ENCODE data around the gene TCP1.
A peak's percentile ranks its signal among the peaks of the same experiment; 100 is the strongest.
"Not testable (repeated sequence)": the region's sequence is repeated elsewhere in the genome, so short reads cannot be mapped to it uniquely, and the experiment has no call there.

Gene TCP1

GRCh38 chr6:159769470-159769869, 19.9 kb downstream of the TCP1 start:
- DNase-seq = no peak

- DNase-seq = no peak
Observed at GRCh38 chr6:159766906-159767305, 22.5 kb downstream of the TCP1 start.

GRCh38 chr6:159762681-159763293, 26.6 kb downstream of the TCP1 start:
- DNase-seq = no peak

- DNase-seq = peak; percentile 97
Observed at GRCh38 chr6:159761873-159762680, 27.3 kb downstream of the TCP1 start, which contains the start of gene ACAT2. Gene ACAT2, plus strand, starts transcription at chr6:159762045. Its CDS starts 43 bp downstream, at chr6:159762088.

GRCh38 chr6:159761129-159761872, 28.1 kb downstream of the TCP1 start:
- peak; percentile 35 for DNase-seq

GRCh38 chr6:159760602-159761057, 28.8 kb downstream of the TCP1 start:
- no peak for DNase-seq

GRCh38 chr6:159759645-159760044, 29.8 kb downstream of the TCP1 start:
- DNase-seq = no peak

GRCh38 chr6:159758031-159759001, 31.1 kb downstream of the TCP1 start:
- no peak for DNase-seq

- no peak for DNase-seq
Observed at GRCh38 chr6:159756508-159756907, 32.9 kb downstream of the TCP1 start.

GRCh38 chr6:159754959-159755914, 34.2 kb downstream of the TCP1 start:
- DNase-seq = no peak

GRCh38 chr6:159754401-159754800, 35.0 kb downstream of the TCP1 start:
- DNase-seq = no peak

GRCh38 chr6:159753081-159753872, 36.1 kb downstream of the TCP1 start:
- DNase-seq = no peak

- no peak for DNase-seq
Observed at GRCh38 chr6:159751448-159751847, 38.0 kb downstream of the TCP1 start.

GRCh38 chr6:159748127-159748526, 41.3 kb downstream of the TCP1 start:
- DNase-seq = not testable (repeated sequence)

- no peak for DNase-seq
Observed at GRCh38 chr6:159746759-159747158, 42.6 kb downstream of the TCP1 start.

GRCh38 chr6:159745081-159745480, 44.3 kb downstream of the TCP1 start:
- DNase-seq = no peak

GRCh38 chr6:159742165-159742564, 47.2 kb downstream of the TCP1 start:
- no peak for DNase-seq

- DNase-seq = no peak
Observed at GRCh38 chr6:159739341-159739740, 50.1 kb downstream of the TCP1 start.

GRCh38 chr6:159736908-159737307, 52.5 kb downstream of the TCP1 start:
- DNase-seq = no peak

GRCh38 chr6:159733395-159733794, 56.0 kb downstream of the TCP1 start:
- not testable (repeated sequence) for DNase-seq

Data from left hindlimb (tissue), 1 donor.